Measurements from ENCODE around the gene BCL3.

BCL3 gene

DNA sequence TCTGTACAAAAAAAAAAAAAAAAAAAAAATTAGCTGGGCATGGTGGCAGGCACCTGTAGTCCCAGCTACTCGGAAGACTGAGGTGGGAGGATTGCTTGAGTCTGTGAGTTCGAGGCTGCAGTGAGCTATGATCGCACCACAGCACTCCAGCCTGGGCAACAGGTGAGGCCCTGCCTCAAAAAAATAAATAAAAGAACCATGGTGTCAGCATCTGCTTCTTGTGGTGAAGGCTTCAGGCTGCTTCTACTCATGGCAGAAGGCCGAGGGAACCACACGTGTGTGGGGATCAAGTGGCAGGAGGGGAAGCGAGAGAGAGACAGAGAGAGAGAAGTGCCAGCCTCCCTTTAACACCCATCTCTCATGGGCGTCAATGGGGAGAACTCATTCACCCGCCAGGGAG lies 13.5 kb downstream of the BCL3 start:
- Histone ChIP-seq H3K27me3 (ENCODE audit: insufficient read depth, low read length) (no peaks in the 10 kb centered on the region), H3K27ac (ENCODE audit: low read depth, low read length, poor library complexity, severe bottlenecking) (no peak overlapping the region), H3K9ac (ENCODE audit: low read length) (no peak overlapping the region), H3K9me3 (ENCODE audit: low read length) (no peaks in the 10 kb centered on the region), H3K4me2 (ENCODE audit: low read length) (no peak overlapping the region), H3K4me1 (ENCODE audit: insufficient read depth, low read length, severe bottlenecking) (no peaks in the 10 kb centered on the region), H3F3A (ENCODE audit: insufficient read depth, low read length) (no peaks in the 10 kb centered on the region), H2AFZ (ENCODE audit: low read length) (no peak overlapping the region), H3K9me2 (ENCODE audit: low read depth, low read length) (no peaks in the 10 kb centered on the region), H3K79me2 (ENCODE audit: insufficient read depth, low read length) (no peaks in the 10 kb centered on the region), H4K20me1 (ENCODE audit: insufficient read depth, low read length) (no peaks in the 10 kb centered on the region), H3K4me3 (ENCODE audit: low read depth, low read length, poor library complexity, severe bottlenecking) (no peak overlapping the region), H3K36me3 (ENCODE audit: insufficient read depth, low read length) (peaks cover 23% of the 10 kb centered on the region)
- TF ChIP-seq EZH2 (IDR thresholded peaks at IDR 0.05; ENCODE audit: borderline replicate concordance, low read length), result no peak
- TF ChIP-seq, protein P1, sequence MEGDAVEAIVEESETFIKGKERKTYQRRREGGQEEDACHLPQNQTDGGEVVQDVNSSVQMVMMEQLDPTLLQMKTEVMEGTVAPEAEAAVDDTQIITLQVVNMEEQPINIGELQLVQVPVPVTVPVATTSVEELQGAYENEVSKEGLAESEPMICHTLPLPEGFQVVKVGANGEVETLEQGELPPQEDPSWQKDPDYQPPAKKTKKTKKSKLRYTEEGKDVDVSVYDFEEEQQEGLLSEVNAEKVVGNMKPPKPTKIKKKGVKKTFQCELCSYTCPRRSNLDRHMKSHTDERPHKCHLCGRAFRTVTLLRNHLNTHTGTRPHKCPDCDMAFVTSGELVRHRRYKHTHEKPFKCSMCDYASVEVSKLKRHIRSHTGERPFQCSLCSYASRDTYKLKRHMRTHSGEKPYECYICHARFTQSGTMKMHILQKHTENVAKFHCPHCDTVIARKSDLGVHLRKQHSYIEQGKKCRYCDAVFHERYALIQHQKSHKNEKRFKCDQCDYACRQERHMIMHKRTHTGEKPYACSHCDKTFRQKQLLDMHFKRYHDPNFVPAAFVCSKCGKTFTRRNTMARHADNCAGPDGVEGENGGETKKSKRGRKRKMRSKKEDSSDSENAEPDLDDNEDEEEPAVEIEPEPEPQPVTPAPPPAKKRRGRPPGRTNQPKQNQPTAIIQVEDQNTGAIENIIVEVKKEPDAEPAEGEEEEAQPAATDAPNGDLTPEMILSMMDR (IDR thresholded peaks at IDR 0.05; ENCODE audit: low read length), result no peak

DNA sequence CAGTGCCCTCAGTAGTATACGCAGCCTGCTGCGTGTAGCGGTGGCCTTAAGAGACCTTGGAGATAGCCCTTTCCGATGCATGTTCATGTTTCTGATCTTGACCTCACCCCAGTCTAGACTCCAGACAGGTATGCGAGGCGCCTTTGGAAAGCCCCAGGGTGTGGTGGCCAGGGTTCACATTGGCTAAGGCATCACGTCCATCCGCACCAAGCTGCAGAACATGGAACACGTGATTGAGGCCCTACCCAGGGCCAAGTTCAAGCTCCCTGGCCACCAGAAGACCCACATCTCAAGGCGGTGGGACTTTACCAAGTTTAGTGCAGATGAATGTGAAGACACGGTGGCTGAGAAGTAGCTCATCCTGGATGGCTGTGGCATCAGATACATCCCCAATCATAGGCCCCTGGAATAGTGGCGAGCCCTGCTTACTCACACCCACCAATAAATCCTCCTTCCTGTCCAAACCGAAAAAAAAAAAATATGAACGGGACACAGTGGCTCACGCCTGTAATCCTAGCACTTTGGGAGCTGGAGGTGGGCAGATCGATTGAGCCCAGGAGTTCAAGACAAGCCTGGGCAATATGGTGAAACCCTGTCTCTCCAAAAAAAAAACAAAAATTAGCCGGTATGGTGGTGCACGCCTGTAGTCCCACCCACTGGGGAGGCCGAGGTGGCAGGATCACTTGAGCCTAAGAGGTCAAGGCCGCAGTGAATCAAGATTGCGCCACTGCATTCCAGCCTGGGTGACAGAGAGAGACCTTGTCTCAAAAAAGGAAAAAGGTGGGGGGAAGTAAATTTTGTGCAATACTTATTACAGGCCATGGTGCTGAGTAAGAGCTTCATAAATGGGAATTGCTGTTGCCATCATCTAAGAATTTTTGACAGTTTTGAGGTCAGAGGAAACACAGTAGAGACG lies 16.8 kb downstream of the BCL3 start:
- H3K79me2 ChIP-seq (ENCODE audit: insufficient read depth, low read length), result no peaks in the 10 kb centered on the region
- no peaks in the 10 kb centered on the region for H4K20me1 ChIP-seq (ENCODE audit: insufficient read depth, low read length)
- no peak overlapping the region for H3K4me2 ChIP-seq (ENCODE audit: low read length)
- TF ChIP-seq, protein P1 (IDR thresholded peaks at IDR 0.05; ENCODE audit: low read length), result no peak
- TF ChIP-seq EZH2 (IDR thresholded peaks at IDR 0.05; ENCODE audit: borderline replicate concordance, low read length), result no peak
- no peaks in the 10 kb centered on the region for H3F3A ChIP-seq (ENCODE audit: insufficient read depth, low read length)
- H2AFZ ChIP-seq (ENCODE audit: low read length), result no peak overlapping the region
- peaks cover 6% of the 10 kb centered on the region for H3K4me1 ChIP-seq (ENCODE audit: insufficient read depth, low read length, severe bottlenecking)
- no peaks in the 10 kb centered on the region; the same call in 1 of the 2 replicates for H3K36me3 ChIP-seq (ENCODE audit: insufficient read depth, low read length)
- H3K27ac ChIP-seq (ENCODE audit: low read depth, low read length, poor library complexity, severe bottlenecking), result no peak overlapping the region
- 0 out of 2 replicates have a peak, but pooled peaks cover 3% of the 10 kb centered on the region for H3K9me3 ChIP-seq (ENCODE audit: low read length)
- H3K9ac ChIP-seq (ENCODE audit: low read length), result no peak overlapping the region
- no peaks in the 10 kb centered on the region for H3K9me2 ChIP-seq (ENCODE audit: low read depth, low read length)
- no peak overlapping the region for H3K4me3 ChIP-seq (ENCODE audit: low read depth, low read length, poor library complexity, severe bottlenecking)
- H3K27me3 ChIP-seq (ENCODE audit: insufficient read depth, low read length), result peaks cover 4% of the 10 kb centered on the region; the same call in 1 of the 2 replicates

DNA sequence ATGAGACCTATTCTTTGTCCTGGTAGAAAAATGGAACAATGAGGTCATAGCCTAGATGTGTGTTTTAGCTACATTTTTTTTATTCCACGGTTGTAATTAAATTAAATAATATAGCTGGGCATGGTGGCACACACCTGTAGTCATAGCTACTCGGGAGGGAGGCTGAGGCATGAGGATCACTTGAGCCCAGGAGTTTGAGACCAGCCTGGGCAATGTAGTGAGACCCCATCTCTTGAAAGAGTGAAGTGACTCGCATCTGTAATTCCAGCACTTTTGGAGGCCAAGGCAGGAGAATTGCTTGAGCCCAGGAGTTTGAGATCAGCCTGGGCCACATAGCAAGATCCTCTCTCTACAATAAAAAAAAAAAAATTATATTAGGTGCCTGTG lies 17.4 kb downstream of the BCL3 start:
- H3K9me3 ChIP-seq (ENCODE audit: low read length), result 0 out of 2 replicates have a peak, but pooled peaks cover 3% of the 10 kb centered on the region
- no peaks in the 10 kb centered on the region for H4K20me1 ChIP-seq (ENCODE audit: insufficient read depth, low read length)
- peaks cover 7% of the 10 kb centered on the region for H3K4me1 ChIP-seq (ENCODE audit: insufficient read depth, low read length, severe bottlenecking)
- H2AFZ ChIP-seq (ENCODE audit: low read length), result no peak overlapping the region
- no peak overlapping the region for H3K4me3 ChIP-seq (ENCODE audit: low read depth, low read length, poor library complexity, severe bottlenecking)
- H3K36me3 ChIP-seq (ENCODE audit: insufficient read depth, low read length), result no peaks in the 10 kb centered on the region; the same call in 1 of the 2 replicates
- no peaks in the 10 kb centered on the region for H3F3A ChIP-seq (ENCODE audit: insufficient read depth, low read length)
- H3K9ac ChIP-seq (ENCODE audit: low read length), result no peak overlapping the region
- H3K79me2 ChIP-seq (ENCODE audit: insufficient read depth, low read length), result no peaks in the 10 kb centered on the region
- no peaks in the 10 kb centered on the region for H3K9me2 ChIP-seq (ENCODE audit: low read depth, low read length)
- H3K27me3 ChIP-seq (ENCODE audit: insufficient read depth, low read length), result peaks cover 4% of the 10 kb centered on the region; the same call in 1 of the 2 replicates
- TF ChIP-seq, protein P1 (IDR thresholded peaks at IDR 0.05; ENCODE audit: low read length), result no peak
- TF ChIP-seq EZH2 (IDR thresholded peaks at IDR 0.05; ENCODE audit: borderline replicate concordance, low read length), result no peak
- H3K27ac ChIP-seq (ENCODE audit: low read depth, low read length, poor library complexity, severe bottlenecking), result no peak overlapping the region
- H3K4me2 ChIP-seq (ENCODE audit: low read length), result no peak overlapping the region
